ENCODE results near the gene S100A6. TPM values are rescaled to one million over a fixed set of nuclear protein-coding genes. Genes with fewer than 3 reads are reported as not detected.

The S100A6 gene
- total and polyA plus RNA-seq, 3 donors from 2014 or later, result 30.9 to 372 (median 57.4) TPM

DNA sequence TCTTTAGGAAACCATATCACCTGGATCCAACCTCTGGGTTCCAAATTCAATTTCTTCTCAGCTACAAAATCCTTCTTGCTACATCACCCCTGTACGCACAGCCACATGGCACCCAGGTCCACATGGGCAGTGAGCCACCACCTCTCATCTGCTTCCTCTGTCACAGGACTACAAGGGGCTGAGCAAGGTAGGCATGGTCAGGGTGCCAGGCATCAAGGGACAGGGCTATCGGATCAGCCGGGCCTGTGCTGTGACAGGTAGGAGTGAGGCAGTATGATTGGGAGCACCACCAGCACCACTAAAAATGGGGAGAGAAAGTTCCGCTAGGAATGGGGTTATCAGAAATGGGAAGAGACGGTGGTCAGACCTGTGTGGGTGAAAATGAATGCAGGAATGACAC is 29.4 kb downstream of the S100A6 start:
- Histone ChIP-seq H3K36me3 (ENCODE audit: low read depth, missing control alignments) (no peaks in the 10 kb centered on the region), H3K4me1 (peaks cover 27% of the 10 kb centered on the region), H3K27ac (no peak overlapping the region), H3K9me3 (no peaks in the 10 kb centered on the region), H3K4me3 (no peak overlapping the region), H3K27me3 (no peaks in the 10 kb centered on the region)
- 59 to 66% methylated on average over 5 of the region's 5 CpGs for WGBS, 2 donors
- intact Hi-C loops (cut with DNase I; ENCODE audit: low total_unique reads), result no loop called here
- TF ChIP-seq POLR2A (IDR thresholded peaks at IDR 0.05), result no peak
- TF ChIP-seq, protein P1, sequence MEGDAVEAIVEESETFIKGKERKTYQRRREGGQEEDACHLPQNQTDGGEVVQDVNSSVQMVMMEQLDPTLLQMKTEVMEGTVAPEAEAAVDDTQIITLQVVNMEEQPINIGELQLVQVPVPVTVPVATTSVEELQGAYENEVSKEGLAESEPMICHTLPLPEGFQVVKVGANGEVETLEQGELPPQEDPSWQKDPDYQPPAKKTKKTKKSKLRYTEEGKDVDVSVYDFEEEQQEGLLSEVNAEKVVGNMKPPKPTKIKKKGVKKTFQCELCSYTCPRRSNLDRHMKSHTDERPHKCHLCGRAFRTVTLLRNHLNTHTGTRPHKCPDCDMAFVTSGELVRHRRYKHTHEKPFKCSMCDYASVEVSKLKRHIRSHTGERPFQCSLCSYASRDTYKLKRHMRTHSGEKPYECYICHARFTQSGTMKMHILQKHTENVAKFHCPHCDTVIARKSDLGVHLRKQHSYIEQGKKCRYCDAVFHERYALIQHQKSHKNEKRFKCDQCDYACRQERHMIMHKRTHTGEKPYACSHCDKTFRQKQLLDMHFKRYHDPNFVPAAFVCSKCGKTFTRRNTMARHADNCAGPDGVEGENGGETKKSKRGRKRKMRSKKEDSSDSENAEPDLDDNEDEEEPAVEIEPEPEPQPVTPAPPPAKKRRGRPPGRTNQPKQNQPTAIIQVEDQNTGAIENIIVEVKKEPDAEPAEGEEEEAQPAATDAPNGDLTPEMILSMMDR (IDR thresholded peaks at IDR 0.05), result no peak
- DNase-seq, result no peak

DNA sequence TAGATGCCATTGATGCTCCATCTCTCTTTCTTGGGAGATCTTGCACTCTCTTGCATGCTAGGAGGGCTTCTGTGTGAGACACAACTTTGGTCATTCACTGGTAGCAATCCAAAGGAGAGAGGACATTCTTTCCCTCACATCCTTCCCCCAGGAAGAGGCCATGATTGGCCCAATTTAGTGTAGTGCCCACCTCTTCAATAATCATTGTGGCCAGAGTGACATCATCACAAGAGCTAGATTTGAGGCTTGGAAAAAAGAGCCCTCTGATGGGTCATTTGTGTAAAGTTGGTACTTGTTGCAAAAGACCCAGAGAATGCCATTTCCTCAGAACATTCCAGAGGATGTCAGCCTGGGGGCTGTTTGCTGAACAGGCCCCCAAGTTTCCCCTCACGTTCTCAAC is 30.2 kb downstream of the S100A6 start:
- Histone ChIP-seq H3K9me3 (no peaks in the 10 kb centered on the region), H3K4me3 (no peak overlapping the region), H3K4me1 (peaks cover 20% of the 10 kb centered on the region), H3K36me3 (ENCODE audit: low read depth, missing control alignments) (no peaks in the 10 kb centered on the region), H3K27me3 (no peaks in the 10 kb centered on the region), H3K27ac (no peak overlapping the region)
- no peak for TF ChIP-seq POLR2A (IDR thresholded peaks at IDR 0.05)
- TF ChIP-seq, protein P1 (IDR thresholded peaks at IDR 0.05), result no peak
- intact Hi-C loops (cut with DNase I; ENCODE audit: low total_unique reads), result no loop called here
- no peak for DNase-seq
- 94 to 100% methylated on average over 1 of the region's 1 CpG for WGBS, 2 donors

DNA sequence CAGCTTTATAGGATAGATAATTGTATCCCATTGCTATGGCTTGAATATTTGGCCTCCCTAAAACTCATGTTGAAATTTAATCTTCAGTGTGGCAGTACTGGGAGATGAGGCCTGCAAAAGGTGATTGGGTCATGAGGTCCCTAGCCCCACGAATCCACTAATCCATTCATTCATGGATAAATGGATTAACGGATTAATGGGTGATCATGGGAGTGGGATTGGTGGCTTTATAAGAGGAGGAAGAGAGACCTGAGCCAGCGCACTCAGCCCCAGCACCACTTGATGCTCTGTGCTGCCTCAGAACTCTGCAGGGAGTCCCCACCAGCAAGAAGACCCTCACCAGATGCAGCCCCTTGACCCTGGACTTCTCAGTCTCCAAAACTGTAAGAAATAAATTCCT is 32.0 kb downstream of the S100A6 start:
- Histone ChIP-seq H3K4me1 (peaks cover 20% of the 10 kb centered on the region), H3K27me3 (no peaks in the 10 kb centered on the region), H3K4me3 (no peak overlapping the region), H3K9me3 (no peaks in the 10 kb centered on the region), H3K27ac (no peak overlapping the region), H3K36me3 (ENCODE audit: low read depth, missing control alignments) (no peaks in the 10 kb centered on the region)
- intact Hi-C loops (cut with DNase I; ENCODE audit: low total_unique reads), result no loop called here
- no peak for DNase-seq
- WGBS, 2 donors, result 90 to 100% methylated on average over 3 of the region's 3 CpGs
- TF ChIP-seq POLR2A (IDR thresholded peaks at IDR 0.05), result no peak
- TF ChIP-seq, protein P1 (IDR thresholded peaks at IDR 0.05), result no peak

DNA sequence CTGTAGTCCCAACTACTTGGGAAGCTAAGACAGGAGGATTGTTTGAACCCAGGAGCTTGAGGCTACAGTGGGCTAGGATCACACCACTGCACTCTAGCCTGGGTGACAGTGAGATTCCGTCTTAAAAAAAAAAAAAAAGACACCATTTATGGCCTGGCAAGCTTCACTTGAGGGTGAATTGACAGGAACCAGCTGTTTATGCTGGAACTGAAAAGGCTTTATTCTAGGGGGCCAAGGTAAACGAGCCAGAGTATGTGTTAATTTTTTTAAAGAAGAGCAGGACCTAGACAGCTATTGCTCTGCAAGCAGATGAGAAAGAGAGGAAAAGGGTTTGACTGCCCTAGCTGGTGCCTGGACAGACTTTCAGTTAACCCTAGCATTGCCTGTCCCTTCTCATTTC is 37.0 kb downstream of the S100A6 start:
- intact Hi-C loops (cut with DNase I; ENCODE audit: low total_unique reads), result loop anchor here (10.0 kb wide), 1 partner anchor 144 kb away; the partner anchor contains the start of gene S100A9

GRCh38 chr1:153495536-153495935 is 40.3 kb downstream of the S100A6 start:
- TF ChIP-seq POLR2A (IDR thresholded peaks at IDR 0.05), result no peak
- TF ChIP-seq, protein P1 (IDR thresholded peaks at IDR 0.05), result no peak
- no peaks in the 10 kb centered on the region for H3K27me3 ChIP-seq
- WGBS, 2 donors, result 71 to 84% methylated on average over 6 of the region's 6 CpGs

More for the DNA sequence above, 37.0 kb downstream of the S100A6 start:
- TF ChIP-seq, protein P1 (IDR thresholded peaks at IDR 0.05), result no peak
- no peak for TF ChIP-seq POLR2A (IDR thresholded peaks at IDR 0.05)
- H3K27ac ChIP-seq, result no peak overlapping the region
- WGBS, 2 donors, result 43 to 44% methylated on average over 2 of the region's 2 CpGs
- H3K27me3 ChIP-seq, result no peaks in the 10 kb centered on the region
- no peaks in the 10 kb centered on the region for H3K36me3 ChIP-seq (ENCODE audit: low read depth, missing control alignments)
- no peaks in the 10 kb centered on the region for H3K4me1 ChIP-seq
- no peak overlapping the region for H3K4me3 ChIP-seq
- DNase-seq, result no peak
- H3K9me3 ChIP-seq, result no peaks in the 10 kb centered on the region

More at GRCh38 chr1:153495536-153495935, 40.3 kb downstream of the S100A6 start:
- DNase-seq, result no peak
- H3K4me3 ChIP-seq, result no peak overlapping the region
- no peaks in the 10 kb centered on the region for H3K4me1 ChIP-seq
- intact Hi-C loops (cut with DNase I; ENCODE audit: low total_unique reads), result loop anchor here (10.0 kb wide), 1 partner anchor 141 kb away; the partner anchor contains the start of gene S100A9
- H3K9me3 ChIP-seq, result no peaks in the 10 kb centered on the region
- H3K27ac ChIP-seq, result no peak overlapping the region
- no peaks in the 10 kb centered on the region for H3K36me3 ChIP-seq (ENCODE audit: low read depth, missing control alignments)
